Ishikawa (cell line): Measurements from ENCODE around the gene ARFGAP1.

Experiments
- CREB1 ChIP-seq: IDR thresholded peaks from 2 replicates; pipeline ENCODE4 v1.6.1; 2012; ENCODE audit warnings: low read depth
- RAD21 ChIP-seq: IDR thresholded peaks from 2 replicates; pipeline ENCODE4 v1.6.1; 2012; ENCODE audit warnings: low read depth
- TAF1 ChIP-seq: IDR thresholded peaks from 2 replicates; pipeline ENCODE4 v1.6.1; 2012; ENCODE audit warnings: low read depth, mild to moderate bottlenecking
- TCF12 ChIP-seq: IDR thresholded peaks from 2 replicates; pipeline ENCODE4 v1.6.1; 2012; ENCODE audit warnings: low read depth
- ZBTB7A ChIP-seq: IDR thresholded peaks from 2 replicates; pipeline ENCODE4 v1.6.1; 2012; ENCODE audit warnings: low read depth
- TF ChIP-seq, protein P1 (sequence below): IDR thresholded peaks from 2 replicates; pipeline ENCODE4 v1.6.1; 2012; ENCODE audit warnings: low read depth, mild to moderate bottlenecking

DNA sequence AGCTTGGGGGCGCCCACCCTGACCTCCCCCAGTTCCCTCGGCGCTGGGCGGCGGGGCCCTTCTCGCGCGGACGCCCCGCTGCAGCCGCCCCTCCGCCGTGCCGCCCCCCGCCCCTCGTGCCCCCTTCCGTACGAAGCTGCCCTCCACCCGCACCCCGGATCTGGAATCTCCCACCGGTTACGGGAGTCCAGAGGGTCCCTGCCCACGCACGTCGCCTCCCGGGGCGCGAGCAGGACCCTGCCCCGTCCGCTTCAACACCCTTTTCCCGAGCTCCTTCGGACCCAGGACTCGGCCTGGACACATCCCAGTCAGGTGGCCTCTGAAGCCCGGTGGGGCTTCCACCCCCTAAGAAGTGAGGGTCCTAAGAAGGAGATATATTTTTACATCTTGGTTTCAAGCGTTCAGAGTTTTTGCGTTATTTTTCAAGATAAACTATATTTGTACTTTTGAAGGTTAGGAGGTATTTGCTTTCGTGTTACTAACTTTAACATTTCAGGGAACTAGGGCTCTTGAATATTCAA lies 506 bp downstream of the ARFGAP1 start:
- no peak for TF ChIP-seq TCF12
- TF ChIP-seq ZBTB7A = no peak
- TF ChIP-seq TAF1 = no peak
- TF ChIP-seq RAD21 = no peak
- TF ChIP-seq, protein P1, sequence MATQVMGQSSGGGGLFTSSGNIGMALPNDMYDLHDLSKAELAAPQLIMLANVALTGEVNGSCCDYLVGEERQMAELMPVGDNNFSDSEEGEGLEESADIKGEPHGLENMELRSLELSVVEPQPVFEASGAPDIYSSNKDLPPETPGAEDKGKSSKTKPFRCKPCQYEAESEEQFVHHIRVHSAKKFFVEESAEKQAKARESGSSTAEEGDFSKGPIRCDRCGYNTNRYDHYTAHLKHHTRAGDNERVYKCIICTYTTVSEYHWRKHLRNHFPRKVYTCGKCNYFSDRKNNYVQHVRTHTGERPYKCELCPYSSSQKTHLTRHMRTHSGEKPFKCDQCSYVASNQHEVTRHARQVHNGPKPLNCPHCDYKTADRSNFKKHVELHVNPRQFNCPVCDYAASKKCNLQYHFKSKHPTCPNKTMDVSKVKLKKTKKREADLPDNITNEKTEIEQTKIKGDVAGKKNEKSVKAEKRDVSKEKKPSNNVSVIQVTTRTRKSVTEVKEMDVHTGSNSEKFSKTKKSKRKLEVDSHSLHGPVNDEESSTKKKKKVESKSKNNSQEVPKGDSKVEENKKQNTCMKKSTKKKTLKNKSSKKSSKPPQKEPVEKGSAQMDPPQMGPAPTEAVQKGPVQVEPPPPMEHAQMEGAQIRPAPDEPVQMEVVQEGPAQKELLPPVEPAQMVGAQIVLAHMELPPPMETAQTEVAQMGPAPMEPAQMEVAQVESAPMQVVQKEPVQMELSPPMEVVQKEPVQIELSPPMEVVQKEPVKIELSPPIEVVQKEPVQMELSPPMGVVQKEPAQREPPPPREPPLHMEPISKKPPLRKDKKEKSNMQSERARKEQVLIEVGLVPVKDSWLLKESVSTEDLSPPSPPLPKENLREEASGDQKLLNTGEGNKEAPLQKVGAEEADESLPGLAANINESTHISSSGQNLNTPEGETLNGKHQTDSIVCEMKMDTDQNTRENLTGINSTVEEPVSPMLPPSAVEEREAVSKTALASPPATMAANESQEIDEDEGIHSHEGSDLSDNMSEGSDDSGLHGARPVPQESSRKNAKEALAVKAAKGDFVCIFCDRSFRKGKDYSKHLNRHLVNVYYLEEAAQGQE = no peak
- TF ChIP-seq CREB1 = no peak
